ENCODE results near the gene ADAMTS14. TPM values are rescaled to one million over a fixed set of nuclear protein-coding genes. Genes with fewer than 3 reads are reported as not detected.

Gene ADAMTS14
- total and polyA plus RNA-seq, 3 experiments from 2014 or later, result 0.06 TPM; not detected in 2

DNA sequence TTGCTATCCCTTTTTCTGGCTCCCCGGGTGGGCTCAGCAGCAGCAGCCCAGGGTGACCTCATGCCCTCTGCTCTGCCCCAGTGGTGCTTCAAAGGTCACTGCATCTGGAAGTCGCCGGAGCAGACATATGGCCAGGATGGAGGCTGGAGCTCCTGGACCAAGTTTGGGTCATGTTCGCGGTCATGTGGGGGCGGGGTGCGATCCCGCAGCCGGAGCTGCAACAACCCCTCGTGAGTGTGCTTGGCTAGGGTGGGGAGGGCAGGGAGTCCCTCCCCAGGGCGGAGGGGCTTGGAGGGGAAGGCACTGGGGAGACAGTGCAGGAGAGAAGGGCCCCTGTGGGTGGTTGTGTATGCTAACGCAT, 66.4 kb downstream of the ADAMTS14 start:
- no peaks in the 10 kb centered on the region for H3K36me3 Mint-ChIP-seq
- ChIA-PET POLR2A (no interaction called here), CTCF (interaction anchor here (1.6 kb wide), 1 partner anchor 180 kb away, joined by 3 read pairs; no protein-coding TSS in a partner anchor)
- H3K27ac Mint-ChIP-seq, result no peak overlapping the region
- Histone ChIP-seq H3K27me3 (ENCODE audit: insufficient read depth, low read length, poor library complexity, severe bottlenecking) (no peaks in the 10 kb centered on the region), H3K9me3 (ENCODE audit: low read length) (no peaks in the 10 kb centered on the region), H3K4me1 (ENCODE audit: insufficient read depth, low read length) (no peaks in the 10 kb centered on the region), H3K27ac (ENCODE audit: low read depth, low read length) (no peak overlapping the region), H3K4me3 (ENCODE audit: low read length) (no peak overlapping the region), H3K36me3 (ENCODE audit: insufficient read depth, low read length) (no peaks in the 10 kb centered on the region)
- peaks cover 4 to 5% (median 5%) of the 10 kb centered on the region in 3 donors for H3K4me1 Mint-ChIP-seq
- no peak for DNase-seq
- H3K9me3 Mint-ChIP-seq, result no peaks in the 10 kb centered on the region
- H3K4me3 Mint-ChIP-seq, result no peak overlapping the region
- H3K27me3 Mint-ChIP-seq, result no peaks in the 10 kb centered on the region

DNA sequence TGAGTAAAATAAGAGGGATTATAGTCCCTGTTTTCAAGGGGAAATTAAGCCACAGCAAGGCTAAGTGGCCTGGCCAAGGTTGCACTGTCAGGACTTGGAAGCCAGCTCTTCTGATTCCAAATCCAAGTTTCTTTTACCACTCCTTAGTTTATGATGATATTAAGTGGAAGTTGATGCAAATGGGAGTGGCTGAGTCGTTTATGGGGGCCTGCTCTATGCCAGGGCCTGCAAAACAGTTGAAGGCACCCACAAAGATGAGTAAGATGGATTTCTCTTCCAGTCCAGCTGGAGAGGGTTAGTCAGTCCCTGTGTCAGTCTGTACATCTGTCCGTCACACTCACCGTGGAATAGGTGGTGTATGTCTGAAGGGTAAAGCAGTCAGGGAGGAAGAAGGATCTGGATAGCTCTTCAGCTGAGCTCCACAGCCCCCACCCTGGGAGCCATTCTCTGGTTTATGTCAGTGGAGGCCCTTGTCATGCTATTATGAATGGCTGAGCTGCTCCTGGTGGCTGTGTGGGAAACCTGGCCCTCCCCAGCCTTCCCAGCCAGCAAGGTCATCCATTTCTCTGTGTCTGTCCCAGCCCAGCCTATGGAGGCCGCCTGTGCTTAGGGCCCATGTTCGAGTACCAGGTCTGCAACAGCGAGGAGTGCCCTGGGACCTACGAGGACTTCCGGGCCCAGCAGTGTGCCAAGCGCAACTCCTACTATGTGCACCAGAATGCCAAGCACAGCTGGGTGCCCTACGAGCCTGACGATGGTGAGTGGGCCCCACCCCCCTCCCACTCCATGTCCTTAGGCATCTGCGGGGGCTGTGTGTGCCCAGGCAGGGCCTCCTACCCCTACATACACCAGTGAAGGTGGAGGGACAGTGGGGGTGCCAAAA, 68.3 kb downstream of the ADAMTS14 start:
- H3K4me1 Mint-ChIP-seq, result peaks cover 4 to 5% (median 5%) of the 10 kb centered on the region in 3 donors
- peak overlapping the region; percentile 25 for H3K27ac ChIP-seq (ENCODE audit: low read depth, low read length)
- H3K36me3 Mint-ChIP-seq, result no peaks in the 10 kb centered on the region
- no peaks in the 10 kb centered on the region for H3K27me3 ChIP-seq (ENCODE audit: insufficient read depth, low read length, poor library complexity, severe bottlenecking)
- no peaks in the 10 kb centered on the region for H3K9me3 Mint-ChIP-seq
- CTCF ChIA-PET, result no interaction called here
- H3K36me3 ChIP-seq (ENCODE audit: insufficient read depth, low read length), result no peaks in the 10 kb centered on the region
- H3K9me3 ChIP-seq (ENCODE audit: low read length), result no peaks in the 10 kb centered on the region
- H3K4me3 ChIP-seq (ENCODE audit: low read length), result no peak overlapping the region
- H3K4me3 Mint-ChIP-seq, result no peak overlapping the region
- H3K27ac Mint-ChIP-seq, result no peak overlapping the region
- no peaks in the 10 kb centered on the region for H3K4me1 ChIP-seq (ENCODE audit: insufficient read depth, low read length)
- POLR2A ChIA-PET, result no interaction called here
- DNase-seq, result no peak
- H3K27me3 Mint-ChIP-seq, result no peaks in the 10 kb centered on the region

DNA sequence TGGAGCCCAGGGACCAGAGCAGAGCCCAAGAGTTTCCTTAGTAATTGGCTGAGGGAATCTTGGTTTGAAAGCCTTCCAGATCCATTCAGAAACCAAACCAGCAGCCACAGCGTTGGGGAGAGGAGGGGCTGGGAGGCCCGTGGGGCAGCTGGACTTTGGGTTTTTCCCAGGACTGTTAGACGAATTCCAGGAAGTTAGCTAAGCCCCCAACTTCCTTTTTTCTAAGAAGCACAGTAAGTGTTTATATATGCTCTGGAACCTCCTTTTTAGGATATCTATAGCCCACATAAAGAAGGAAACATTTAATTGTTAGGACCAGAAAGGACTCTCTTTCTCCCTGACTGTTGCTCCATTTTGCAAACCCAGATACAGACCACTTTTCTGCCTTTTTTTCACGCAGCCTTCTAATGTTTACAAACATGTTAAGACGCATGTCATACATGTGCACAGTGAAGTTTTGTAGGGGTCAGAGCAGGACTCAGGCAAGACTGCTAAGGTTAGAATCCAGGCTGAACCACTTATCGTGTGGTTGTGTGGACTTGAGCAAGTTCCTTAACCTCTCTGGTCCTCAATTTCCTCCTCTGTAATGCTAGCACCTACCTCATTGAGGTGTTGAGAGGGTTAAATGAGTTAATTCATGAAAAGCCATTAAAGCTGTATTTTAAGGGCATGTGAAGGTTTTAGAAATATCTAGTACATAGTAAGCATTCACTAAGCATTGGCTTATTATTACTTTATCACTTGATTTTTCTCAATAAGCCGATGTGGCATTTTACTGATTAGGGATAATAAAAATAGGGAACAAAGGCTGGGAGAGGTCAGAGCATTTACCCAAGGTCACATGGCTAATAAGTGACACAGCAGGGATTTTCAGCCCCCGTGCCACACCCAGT, 70.5 kb downstream of the ADAMTS14 start:
- H3K9me3 ChIP-seq (ENCODE audit: low read length), result no peaks in the 10 kb centered on the region
- ChIA-PET CTCF (interaction anchor here (1.3 to 1.7 kb wide), 4 partner anchors 9 to 193 kb away, joined by 3 to 6 read pairs (median 4); no protein-coding TSS in a partner anchor), POLR2A (no interaction called here)
- no peak for DNase-seq
- H3K4me1 Mint-ChIP-seq, result peaks cover 4 to 5% (median 5%) of the 10 kb centered on the region in 3 donors
- H3K9me3 Mint-ChIP-seq, result no peaks in the 10 kb centered on the region
- H3K27ac ChIP-seq (ENCODE audit: low read depth, low read length), result peak overlapping the region; percentile 71
- no peaks in the 10 kb centered on the region for H3K27me3 ChIP-seq (ENCODE audit: insufficient read depth, low read length, poor library complexity, severe bottlenecking)
- H3K4me3 Mint-ChIP-seq, result no peak overlapping the region
- no peaks in the 10 kb centered on the region for H3K36me3 ChIP-seq (ENCODE audit: insufficient read depth, low read length)
- H3K4me1 ChIP-seq (ENCODE audit: insufficient read depth, low read length), result no peaks in the 10 kb centered on the region
- H3K27me3 Mint-ChIP-seq, result no peaks in the 10 kb centered on the region
- H3K36me3 Mint-ChIP-seq, result no peaks in the 10 kb centered on the region
- peak overlapping the region in 1 of 8 donors; percentile 65 for H3K27ac Mint-ChIP-seq
- H3K4me3 ChIP-seq (ENCODE audit: low read length), result no peak overlapping the region

DNA sequence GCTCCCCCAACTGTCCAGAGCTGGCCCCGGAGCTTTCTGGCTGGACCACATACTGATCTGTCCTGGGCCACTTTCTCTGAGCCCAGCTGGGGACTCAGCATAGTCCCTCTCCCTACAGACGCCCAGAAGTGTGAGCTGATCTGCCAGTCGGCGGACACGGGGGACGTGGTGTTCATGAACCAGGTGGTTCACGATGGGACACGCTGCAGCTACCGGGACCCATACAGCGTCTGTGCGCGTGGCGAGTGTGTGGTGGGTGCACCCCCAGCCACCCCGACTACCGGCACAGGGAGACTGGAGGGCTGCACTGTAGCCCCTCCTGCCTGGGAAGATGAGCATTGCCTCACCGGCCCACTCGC, 71.1 kb downstream of the ADAMTS14 start:
- Mint-ChIP-seq H3K27ac (no peak overlapping the region), H3K27me3 (no peaks in the 10 kb centered on the region), H3K4me3 (no peak overlapping the region), H3K9me3 (no peaks in the 10 kb centered on the region), H3K4me1 (peaks cover 4 to 5% (median 5%) of the 10 kb centered on the region in 3 donors), H3K36me3 (no peaks in the 10 kb centered on the region)
- POLR2A ChIA-PET, result no interaction called here
- Histone ChIP-seq H3K36me3 (ENCODE audit: insufficient read depth, low read length) (no peaks in the 10 kb centered on the region), H3K9me3 (ENCODE audit: low read length) (no peaks in the 10 kb centered on the region), H3K27ac (ENCODE audit: low read depth, low read length) (peak overlapping the region; percentile 71), H3K4me3 (ENCODE audit: low read length) (no peak overlapping the region), H3K4me1 (ENCODE audit: insufficient read depth, low read length) (no peaks in the 10 kb centered on the region), H3K27me3 (ENCODE audit: insufficient read depth, low read length, poor library complexity, severe bottlenecking) (no peaks in the 10 kb centered on the region)
- DNase-seq, result no peak
- CTCF ChIA-PET, result interaction anchor here (1.3 kb wide), 1 partner anchor 10 kb away, joined by 3 read pairs; no protein-coding TSS in a partner anchor

DNA sequence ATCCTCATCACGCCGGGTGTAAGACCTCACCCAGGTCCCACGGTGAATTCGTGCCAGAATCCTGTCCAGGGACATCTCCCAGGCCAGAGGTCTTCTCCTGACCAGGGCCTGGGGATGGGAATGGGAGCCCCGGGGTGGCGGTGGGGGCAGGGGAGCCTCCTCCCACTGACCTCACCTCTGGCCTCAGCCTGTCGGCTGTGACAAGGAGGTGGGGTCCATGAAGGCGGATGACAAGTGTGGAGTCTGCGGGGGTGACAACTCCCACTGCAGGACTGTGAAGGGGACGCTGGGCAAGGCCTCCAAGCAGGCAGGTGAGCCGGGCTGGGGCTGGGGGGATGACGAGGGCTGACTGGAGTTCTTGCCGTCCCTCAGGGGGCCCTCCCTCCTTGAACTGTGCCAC, 71.6 kb downstream of the ADAMTS14 start:
- Mint-ChIP-seq H3K27ac (no peak overlapping the region), H3K4me1 (peaks cover 4 to 5% (median 5%) of the 10 kb centered on the region in 3 donors), H3K27me3 (no peaks in the 10 kb centered on the region), H3K9me3 (no peaks in the 10 kb centered on the region), H3K4me3 (no peak overlapping the region), H3K36me3 (no peaks in the 10 kb centered on the region)
- DNase-seq, result no peak
- Histone ChIP-seq H3K27ac (ENCODE audit: low read depth, low read length) (peak overlapping the region; percentile 71), H3K27me3 (ENCODE audit: insufficient read depth, low read length, poor library complexity, severe bottlenecking) (no peaks in the 10 kb centered on the region), H3K4me1 (ENCODE audit: insufficient read depth, low read length) (no peaks in the 10 kb centered on the region), H3K4me3 (ENCODE audit: low read length) (no peak overlapping the region), H3K9me3 (ENCODE audit: low read length) (no peaks in the 10 kb centered on the region), H3K36me3 (ENCODE audit: insufficient read depth, low read length) (no peaks in the 10 kb centered on the region)
- ChIA-PET POLR2A (no interaction called here), CTCF (interaction anchor here (1.3 kb wide), 1 partner anchor 10 kb away, joined by 3 read pairs; no protein-coding TSS in a partner anchor)

DNA sequence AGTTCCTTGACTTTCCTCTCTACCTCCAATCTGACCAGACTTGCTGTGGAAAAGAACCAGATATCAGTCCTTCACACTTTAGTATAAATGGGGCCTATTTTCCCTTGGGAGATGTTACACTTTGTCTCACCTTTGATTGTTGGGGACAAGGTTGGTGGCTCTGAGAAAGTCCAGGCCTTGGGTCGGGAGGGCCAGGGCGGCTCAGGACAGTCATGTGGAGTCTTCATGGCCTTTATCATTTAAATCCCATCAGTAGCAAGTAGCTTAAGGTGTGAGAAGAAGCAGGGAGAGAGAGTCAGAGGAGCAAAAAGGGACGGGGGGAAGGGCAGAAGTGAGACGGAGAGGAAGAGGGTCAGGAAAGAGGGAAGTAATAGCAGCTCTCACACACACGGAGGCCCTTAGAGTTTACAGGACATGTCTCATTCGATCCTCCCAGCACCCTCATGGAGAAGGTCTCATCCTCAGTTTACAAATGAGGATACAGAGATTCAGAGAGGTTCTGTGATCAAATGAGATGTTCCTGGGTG, 72.4 kb downstream of the ADAMTS14 start:
- H3K36me3 Mint-ChIP-seq, result no peaks in the 10 kb centered on the region
- no peak overlapping the region for H3K27ac Mint-ChIP-seq
- CTCF ChIA-PET, result interaction anchor here (1.4 kb wide), 1 partner anchor 10 kb away, joined by 4 read pairs; no protein-coding TSS in a partner anchor

DNA sequence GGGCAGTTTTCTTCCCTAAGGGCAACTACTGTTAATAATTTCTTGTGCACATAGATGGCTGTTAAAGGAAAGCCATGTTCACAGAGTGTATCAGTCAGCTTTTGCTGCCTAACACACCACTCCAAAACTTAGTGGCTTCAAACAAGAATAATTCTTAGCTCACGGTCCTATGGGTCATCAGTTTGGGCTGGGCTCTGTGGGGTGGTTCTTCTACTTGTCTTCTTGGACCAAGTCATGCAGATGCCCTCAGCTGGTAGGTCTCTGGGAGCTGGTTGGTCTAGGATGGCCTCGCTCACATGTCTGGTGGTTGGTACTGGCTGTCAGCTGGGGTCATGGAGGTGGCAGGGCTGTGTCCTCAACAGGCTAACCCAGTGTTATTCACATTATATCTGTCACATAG, 73.2 kb downstream of the ADAMTS14 start:
- Mint-ChIP-seq H3K27ac (peak overlapping the region in 2 of 8 donors; percentile 12 to 64), H3K4me1 (peaks cover 4 to 5% (median 5%) of the 10 kb centered on the region in 3 donors), H3K9me3 (no peaks in the 10 kb centered on the region), H3K36me3 (no peaks in the 10 kb centered on the region), H3K27me3 (no peaks in the 10 kb centered on the region), H3K4me3 (no peak overlapping the region)
- no peak for DNase-seq
- H3K36me3 ChIP-seq (ENCODE audit: insufficient read depth, low read length), result no peaks in the 10 kb centered on the region
- H3K27me3 ChIP-seq (ENCODE audit: insufficient read depth, low read length, poor library complexity, severe bottlenecking), result no peaks in the 10 kb centered on the region
- H3K27ac ChIP-seq (ENCODE audit: low read depth, low read length), result peak overlapping the region; percentile 16
- H3K9me3 ChIP-seq (ENCODE audit: low read length), result no peaks in the 10 kb centered on the region
- no peak overlapping the region for H3K4me3 ChIP-seq (ENCODE audit: low read length)
- POLR2A ChIA-PET, result no interaction called here
- H3K4me1 ChIP-seq (ENCODE audit: insufficient read depth, low read length), result no peaks in the 10 kb centered on the region
- CTCF ChIA-PET, result interaction anchor here (1.1 to 1.4 kb wide), 2 partner anchors 9 to 13 kb away, joined by 4 read pairs; no protein-coding TSS in a partner anchor

More for the DNA sequence above, 72.4 kb downstream of the ADAMTS14 start:
- Histone ChIP-seq H3K4me1 (ENCODE audit: insufficient read depth, low read length) (no peaks in the 10 kb centered on the region), H3K4me3 (ENCODE audit: low read length) (no peak overlapping the region), H3K27ac (ENCODE audit: low read depth, low read length) (peak overlapping the region; percentile 71), H3K9me3 (ENCODE audit: low read length) (no peaks in the 10 kb centered on the region), H3K36me3 (ENCODE audit: insufficient read depth, low read length) (no peaks in the 10 kb centered on the region), H3K27me3 (ENCODE audit: insufficient read depth, low read length, poor library complexity, severe bottlenecking) (no peaks in the 10 kb centered on the region)
- H3K4me3 Mint-ChIP-seq, result no peak overlapping the region
- H3K4me1 Mint-ChIP-seq, result peaks cover 4 to 5% (median 5%) of the 10 kb centered on the region in 3 donors
- H3K9me3 Mint-ChIP-seq, result no peaks in the 10 kb centered on the region
- POLR2A ChIA-PET, result no interaction called here
- H3K27me3 Mint-ChIP-seq, result no peaks in the 10 kb centered on the region
- no peak for DNase-seq

Measured in CD8-positive, alpha-beta memory T cell (primary cell).